ENCODE results near the gene COL13A1. TPM values are rescaled to one million over a fixed set of nuclear protein-coding genes. Genes with fewer than 3 reads are reported as not detected.

COL13A1 gene
- total RNA-seq, 1 experiment from 2014 or later = 3.6 TPM

GRCh38 chr10:69938541-69938991, 136.9 kb downstream of the COL13A1 start:
- Histone ChIP-seq H3K23ac (ENCODE audit: insufficient read length, low read depth, low read length) (no peak overlapping the region), H2BK5ac (ENCODE audit: insufficient read length, low read length) (no peak overlapping the region), H4K91ac (ENCODE audit: insufficient read length, low read depth, low read length) (no peak overlapping the region), H3K56ac (ENCODE audit: insufficient read length, low read depth, low read length) (no peak overlapping the region), H2BK120ac (ENCODE audit: low read depth, low read length, poor library complexity, severe bottlenecking) (no peak overlapping the region), H3K4me2 (ENCODE audit: insufficient read depth, insufficient read length, low read length) (no peak overlapping the region), H4K20me1 (ENCODE audit: control insufficient read depth, insufficient read depth, insufficient read length) (no peaks in the 10 kb centered on the region), H3K27ac (ENCODE audit: insufficient read length, low read depth, low read length) (no peak overlapping the region), H3K14ac (ENCODE audit: insufficient read depth, low read length) (no peak overlapping the region), H3K79me1 (ENCODE audit: insufficient read depth, low read depth, low read length, poor library complexity, severe bottlenecking) (no peaks in the 10 kb centered on the region), H2BK12ac (ENCODE audit: insufficient read length, low read depth, low read length) (no peak overlapping the region), H3K4me1 (ENCODE audit: insufficient read depth, low read length) (no peaks in the 10 kb centered on the region), H2BK15ac (ENCODE audit: low read depth, low read length) (no peak overlapping the region), H2BK20ac (ENCODE audit: low read depth, low read length, poor library complexity, severe bottlenecking) (no peak overlapping the region), H4K5ac (ENCODE audit: insufficient read length, low read depth, low read length) (no peak overlapping the region), H3K23me2 (ENCODE audit: insufficient read length, low read depth, low read length, poor library complexity, severe bottlenecking) (no peaks in the 10 kb centered on the region), H3K79me2 (ENCODE audit: insufficient read depth, low read length) (no peaks in the 10 kb centered on the region), H3K18ac (ENCODE audit: insufficient read length, low read depth, low read length) (no peak overlapping the region), H3K9ac (ENCODE audit: extremely low read depth, insufficient read length, low read length) (no peak overlapping the region), H2AK5ac (ENCODE audit: insufficient read length, low read length) (no peak overlapping the region), H3K27me3 (ENCODE audit: insufficient read depth, low read length) (no peaks in the 10 kb centered on the region), H3K4ac (ENCODE audit: low read depth, low read length) (no peak overlapping the region), H2AFZ (ENCODE audit: low read length) (no peak overlapping the region), H3K9me3 (ENCODE audit: control insufficient read depth, low read depth, low read length) (peaks cover 5% of the 10 kb centered on the region), H3T11ph (ENCODE audit: low read length) (no peak overlapping the region), H4K8ac (replicated peaks; ENCODE audit: insufficient read length, low read depth, low read length) (no peak overlapping the region)
- WGBS (ENCODE audit: extremely low coverage, insufficient read length, low lambda C conversion rate) = no CpG with 5 or more reads among the region's 5 CpGs
- Mint-ChIP-seq H3K27ac (no peak overlapping the region), H3K27me3 (ENCODE audit: low read depth) (peaks cover 15% of the 10 kb centered on the region), H3K4me1 (no peaks in the 10 kb centered on the region), H3K36me3 (ENCODE audit: insufficient read depth in 1 of 3, low read depth in 3 of 3) (peaks cover 0 to 10% (median 0%) of the 10 kb centered on the region in 3 experiments; a peak in 2 of 7 replicates), H3K4me3 (no peak overlapping the region), H3K9me3 (peaks cover 7 to 8% of the 10 kb centered on the region in 2 experiments; a peak in 3 of 5 replicates)
- no peak for TF ChIP-seq CTCF (conservative IDR thresholded peaks at IDR 0.05)
- no peak for DNase-seq

All from H9 (cell line).